Activated naive CD4-positive, alpha-beta T cell treated with anti-CD3 and anti-CD28 coated beads, Interleukin-2, amount 50 U/mL, for 16 hours (primary cell): ENCODE results near the gene USP22.

Experiments used
- DNase-seq: peaks from one replicate; pipeline ENCODE4 v3.0.0-alpha.2; 2020

The USP22 gene

DNA sequence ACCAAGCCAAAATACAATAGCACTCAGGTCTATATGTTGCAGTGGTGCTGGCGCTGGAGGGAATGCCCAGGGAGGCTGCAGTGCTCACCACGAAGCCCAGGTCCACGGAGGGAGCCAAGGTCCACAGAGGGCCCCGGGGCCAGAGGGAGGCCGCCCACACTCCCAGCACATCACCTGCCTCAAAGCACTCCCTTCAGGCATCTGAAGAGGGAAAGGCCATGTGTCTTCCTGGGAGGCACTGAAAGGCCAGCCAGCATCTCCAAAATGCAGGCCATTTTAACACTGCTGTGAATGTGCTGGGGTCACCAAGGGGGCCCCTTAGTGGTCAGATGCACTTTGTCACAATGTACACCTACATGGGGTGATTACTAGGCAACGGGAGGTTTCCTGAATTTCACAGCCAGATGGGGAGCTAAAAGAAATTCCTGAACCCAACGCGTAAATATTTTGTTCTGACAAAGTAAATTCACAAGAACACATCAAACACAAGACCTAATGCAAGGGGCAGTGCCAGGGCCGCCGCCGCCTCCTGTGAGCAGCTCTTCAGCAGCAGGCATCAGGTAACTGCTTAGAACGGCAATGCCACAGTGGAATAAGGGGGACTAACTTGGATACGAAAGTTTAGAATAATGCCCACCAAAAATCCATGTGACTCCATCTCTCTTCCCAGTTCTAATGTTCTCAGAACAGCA is 42.8 kb downstream of the USP22 start:
- DNase-seq: no peak

DNA sequence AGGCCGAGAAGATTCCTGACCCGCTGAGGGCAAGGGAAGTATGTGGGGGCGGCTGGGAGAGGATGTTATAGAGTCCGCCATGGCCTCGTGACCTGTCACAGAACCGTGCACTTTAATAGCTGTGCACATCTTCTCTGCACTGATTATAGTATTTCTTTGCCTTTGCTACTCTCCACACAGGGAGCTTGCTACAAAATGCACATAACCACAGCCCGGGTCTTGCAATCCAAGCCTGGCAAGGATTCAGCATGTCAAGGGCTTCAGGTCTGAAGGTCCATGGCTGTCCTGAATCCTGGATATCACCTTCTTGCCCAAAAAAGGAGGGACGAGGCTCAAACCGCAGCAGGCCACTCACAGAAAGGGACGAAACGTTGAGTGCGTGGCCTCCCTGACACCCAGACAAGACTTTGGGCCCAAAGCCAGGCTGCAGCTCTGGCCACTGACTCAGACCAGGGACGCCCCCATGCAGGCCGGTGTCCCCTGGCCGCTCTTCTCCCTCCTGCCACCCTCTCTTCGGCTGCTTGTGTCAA is 43.7 kb downstream of the USP22 start:
- no peak for DNase-seq

DNA sequence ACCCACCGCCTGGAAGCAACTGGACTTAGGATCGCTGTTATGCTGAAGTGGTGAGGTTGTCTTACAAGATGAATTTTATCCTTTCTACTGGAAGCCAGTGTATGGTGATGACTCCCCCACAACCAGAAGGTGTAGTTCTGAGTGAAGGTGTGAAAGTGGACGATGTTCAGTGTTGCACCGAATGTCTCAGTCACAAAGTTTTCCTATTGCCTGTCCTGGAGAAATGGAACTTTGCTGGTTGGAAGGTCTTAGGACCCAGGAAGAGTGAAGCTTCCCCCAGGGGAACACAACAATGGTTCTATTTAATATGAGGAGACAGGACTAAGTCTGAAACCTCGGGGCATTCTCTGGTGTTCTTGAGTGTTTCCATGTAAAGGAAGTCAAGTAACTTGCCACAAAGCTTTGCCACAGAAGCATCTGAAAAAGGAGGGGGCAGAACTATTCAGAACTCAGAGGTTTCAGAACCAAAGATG is 44.2 kb downstream of the USP22 start:
- no peak for DNase-seq

- DNase-seq: no peak
These were observed 44.9 kb downstream of the USP22 start for GRCh38 chr17:20997711-20998570.

DNA sequence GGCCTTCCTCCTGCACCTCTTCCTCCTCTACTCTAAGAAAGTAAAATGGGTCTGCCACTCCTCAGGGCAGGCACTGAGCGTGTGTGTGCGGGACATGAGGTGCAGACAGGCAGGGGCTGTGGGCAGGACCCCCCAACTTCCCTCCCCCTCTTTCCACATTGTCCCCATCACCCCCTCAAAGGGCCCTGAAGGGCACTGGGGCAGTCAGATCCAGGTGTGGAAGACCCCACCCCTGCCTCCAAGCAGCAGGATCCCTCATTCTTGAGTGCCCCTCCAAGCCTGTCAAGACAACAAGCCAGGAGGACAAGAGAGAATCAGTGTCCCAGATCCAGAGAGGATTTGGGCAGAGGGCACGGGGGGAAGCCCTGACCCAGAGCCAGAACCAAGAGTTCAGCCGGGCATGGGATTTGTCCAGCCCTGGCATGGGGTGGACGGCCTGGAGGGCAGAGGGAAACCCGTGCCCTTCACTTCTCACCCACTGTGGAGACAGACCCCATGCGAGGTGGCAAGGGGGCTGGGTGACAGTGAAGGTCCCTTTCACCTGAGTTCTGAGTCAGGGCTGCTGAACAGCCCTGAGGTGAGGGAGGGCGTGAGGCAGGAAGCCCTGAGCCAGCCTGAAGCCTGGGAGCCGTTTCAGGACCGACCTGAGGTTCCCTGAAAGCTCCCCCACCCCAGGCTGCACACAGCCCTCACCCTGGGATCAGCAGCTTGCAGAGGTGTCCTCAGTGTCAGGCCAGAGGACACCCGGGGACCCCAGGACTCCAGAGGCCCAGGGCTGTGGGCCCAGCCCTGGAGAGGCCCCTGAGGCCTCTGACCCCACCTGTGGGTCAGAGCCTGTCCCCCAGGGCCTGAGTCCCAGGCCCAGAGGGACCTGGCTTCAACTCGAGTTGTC is 45.8 kb downstream of the USP22 start:
- no peak for DNase-seq

- DNase-seq: no peak
These were observed 46.7 kb downstream of the USP22 start for GRCh38 chr17:20995873-20996723.

DNA sequence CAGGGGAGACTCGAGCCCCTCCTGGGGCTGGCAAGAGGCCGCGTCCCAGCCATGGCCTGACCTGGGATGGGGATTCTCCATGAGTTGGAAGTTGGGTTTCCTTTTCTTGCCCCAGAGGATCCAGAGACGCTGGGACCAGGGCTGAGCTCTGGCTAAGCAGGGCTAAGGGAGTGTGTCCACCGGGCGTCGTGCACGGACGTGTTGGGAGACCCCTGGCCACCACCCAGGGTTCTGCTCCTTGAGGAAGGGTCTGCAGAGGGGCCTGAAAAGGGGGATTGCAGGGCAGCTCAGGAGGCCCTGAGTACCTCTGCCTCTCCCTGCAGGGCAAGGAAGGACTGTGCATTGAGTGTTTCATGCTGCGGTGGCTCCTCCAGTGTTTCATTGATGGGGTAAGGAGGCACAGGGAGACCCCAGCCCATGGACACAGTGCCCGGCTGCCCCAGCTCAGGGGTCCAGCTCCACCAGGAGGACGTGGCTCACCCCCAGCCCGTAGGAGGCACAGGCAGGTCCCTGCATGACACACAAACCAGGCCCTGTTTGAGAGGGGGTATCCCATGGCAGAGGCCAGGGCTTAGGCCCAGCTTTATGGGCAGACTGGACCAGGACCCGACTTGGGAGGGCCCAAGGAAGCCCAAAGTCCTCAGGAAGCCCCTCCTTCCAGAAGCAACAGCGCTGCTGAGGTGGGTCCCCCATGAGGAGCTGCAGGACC is 47.5 kb downstream of the USP22 start:
- no peak for DNase-seq

DNA sequence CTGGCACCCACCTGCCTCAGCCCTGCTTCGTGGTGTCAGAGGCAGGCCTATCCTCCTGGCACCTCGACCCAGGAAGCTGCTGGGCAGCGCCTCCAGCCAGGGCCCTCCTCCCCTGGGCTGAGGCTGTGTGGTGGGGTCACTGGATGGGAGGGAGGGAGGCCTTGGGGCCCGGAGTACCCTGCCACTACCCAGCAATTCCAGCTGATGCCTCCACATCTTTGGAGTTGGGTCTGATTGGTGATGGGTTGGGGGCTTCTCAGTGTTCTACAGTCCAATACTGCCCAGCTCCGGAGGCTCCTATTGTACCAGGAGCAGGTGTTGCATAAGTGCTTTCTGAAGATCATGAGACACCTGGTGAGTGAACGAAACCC is 48.0 kb downstream of the USP22 start:
- DNase-seq: no peak

GRCh38 chr17:20993863-20994778 is 48.7 kb downstream of the USP22 start:
- no peak for DNase-seq

- DNase-seq: peak; percentile 64
These were observed 49.6 kb downstream of the USP22 start for GRCh38 chr17:20992987-20993862.

GRCh38 chr17:20992416-20992815 is 50.4 kb downstream of the USP22 start:
- DNase-seq: no peak

DNA sequence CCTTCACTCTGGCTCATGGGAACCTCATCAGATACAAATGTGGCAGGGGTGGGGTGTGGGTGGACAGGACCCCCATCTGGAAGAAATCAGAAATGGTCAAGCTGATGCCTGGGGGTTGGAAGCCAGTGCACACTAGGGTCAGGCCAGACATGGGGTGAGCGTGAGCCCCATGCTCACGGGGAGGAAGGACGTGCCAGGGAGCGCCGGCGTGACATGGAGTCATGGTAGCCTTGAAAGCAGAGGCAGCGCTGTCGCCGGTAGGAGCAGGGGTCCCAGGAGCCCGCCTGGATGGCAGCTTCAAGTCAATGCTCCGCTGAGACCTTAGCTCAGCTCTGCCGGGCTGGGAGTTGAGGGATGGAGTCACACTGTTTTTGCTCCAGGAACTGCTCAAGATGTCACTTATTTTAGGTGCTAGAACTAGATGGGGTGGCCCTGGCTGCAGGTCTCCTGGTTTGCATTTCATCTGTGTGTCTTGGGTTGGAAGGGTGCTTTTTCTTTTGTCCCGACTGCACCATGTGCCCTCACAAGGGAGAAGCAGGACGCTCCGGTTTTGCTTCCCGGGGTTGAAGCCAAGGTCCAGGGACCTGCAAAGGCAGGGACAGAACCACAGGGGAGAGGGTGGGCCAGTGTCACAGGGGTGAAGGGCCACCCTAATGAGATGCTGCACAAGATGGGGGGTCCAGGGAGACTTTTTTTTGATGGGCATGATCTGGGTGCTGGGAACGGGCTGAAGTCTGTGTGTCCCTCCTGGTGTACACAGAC is 51.4 kb downstream of the USP22 start:
- DNase-seq: no peak

DNA sequence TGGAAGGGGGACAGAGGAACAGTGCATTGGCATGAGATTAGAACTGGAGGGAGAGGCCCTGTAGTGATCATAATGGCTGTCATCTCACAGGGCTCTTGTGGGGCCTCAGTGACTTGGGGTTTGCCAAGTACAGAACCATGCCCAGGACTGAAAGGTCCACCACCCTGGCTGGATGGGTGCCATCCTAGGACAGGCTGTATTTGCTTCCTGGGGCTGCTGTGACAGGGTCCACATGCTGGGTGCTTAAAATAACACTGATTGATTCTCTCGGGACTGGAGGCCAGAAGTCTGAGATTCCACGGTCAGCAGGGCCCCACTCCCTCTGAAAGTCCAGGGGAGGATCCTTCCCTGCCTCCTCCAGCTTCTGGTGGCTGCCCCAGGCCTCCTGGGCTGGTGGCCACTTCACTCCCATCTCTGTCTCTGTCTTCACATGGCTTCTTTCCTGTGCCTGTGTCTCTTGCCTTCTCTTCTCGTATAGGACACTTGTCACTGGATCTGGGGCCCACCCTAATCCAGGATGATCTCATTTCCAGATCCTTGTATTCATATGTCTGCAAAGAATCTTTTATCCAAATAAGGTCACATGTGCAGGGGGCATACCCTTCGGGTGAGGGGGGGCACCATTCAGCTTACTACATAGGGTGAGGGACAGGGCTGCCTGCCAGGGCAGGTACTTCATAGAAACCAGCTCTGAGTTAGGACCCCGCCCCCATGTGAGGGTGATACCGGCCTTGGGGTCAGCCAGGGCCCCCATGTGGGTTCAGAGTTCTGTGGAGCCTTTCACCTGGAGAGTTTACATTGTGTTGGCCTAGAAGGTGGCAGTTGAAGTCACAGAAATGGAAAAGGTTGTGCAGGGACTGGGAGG is 52.6 kb downstream of the USP22 start:
- no peak for DNase-seq

GRCh38 chr17:20989481-20989880 is 53.3 kb downstream of the USP22 start:
- DNase-seq: no peak

GRCh38 chr17:20988896-20989295 is 53.9 kb downstream of the USP22 start:
- DNase-seq: no peak

GRCh38 chr17:20988001-20988636 is 54.7 kb downstream of the USP22 start:
- DNase-seq: no peak

- no peak for DNase-seq
These were observed 55.3 kb downstream of the USP22 start for GRCh38 chr17:20987511-20987910.
